ENCODE data around the gene MAP2. TPM values are rescaled to one million over a fixed set of nuclear protein-coding genes. Genes with fewer than 3 reads are reported as not detected.

MAP2 gene
- total RNA-seq, 1 experiment from 2014 or later: 0.05 TPM

DNA sequence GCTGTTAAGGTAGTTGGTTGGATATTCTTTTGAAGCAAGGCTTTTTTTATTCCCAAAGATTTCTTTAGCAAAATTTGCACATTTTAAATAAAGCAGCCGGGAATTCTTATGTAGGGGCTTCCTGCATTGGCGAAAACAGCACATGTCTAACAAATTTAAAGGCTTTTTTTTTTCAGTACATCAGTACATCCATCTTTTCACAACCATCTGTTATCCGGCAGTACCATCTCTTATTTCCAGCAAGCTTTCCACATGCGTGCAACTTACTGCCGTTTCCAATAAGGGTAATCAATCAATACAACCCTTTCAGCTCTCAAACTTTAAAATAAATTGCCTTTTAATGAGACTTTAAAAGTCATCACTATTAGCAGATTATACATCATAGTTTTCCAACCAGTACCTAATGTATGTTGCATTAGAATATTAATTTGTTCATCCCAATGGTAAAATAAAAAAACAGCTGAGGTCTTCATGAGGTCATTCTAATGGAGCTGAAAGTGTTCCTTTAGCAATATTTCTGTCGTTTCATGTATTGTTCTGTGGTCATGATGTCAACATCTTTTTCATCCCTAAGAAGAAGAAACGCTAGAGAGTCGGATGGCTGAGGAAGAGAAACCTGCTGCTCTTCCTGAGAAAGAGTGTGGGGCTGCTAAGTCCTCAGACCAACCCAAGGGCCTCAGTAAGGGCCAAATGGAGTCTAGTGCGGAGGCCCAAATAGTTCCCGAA is 266.3 kb downstream of the MAP2 start:
- no peaks in the 10 kb centered on the region for H3K27me3 ChIP-seq (replicated peaks; ENCODE audit: control insufficient read depth, insufficient read depth, low read length)
- intact Hi-C loops (cut with micrococcal nuclease; ENCODE audit: unreplicated experiment): loop anchor here (2.0 kb wide), 1 partner anchor 51 kb away; no protein-coding TSS in a partner anchor
- H3K9me3 Mint-ChIP-seq (ENCODE audit: unreplicated experiment): no peaks in the 10 kb centered on the region
- no peak overlapping the region for H3K4me3 Mint-ChIP-seq (ENCODE audit: unreplicated experiment)
- H3K4me1 ChIP-seq: no peaks in the 10 kb centered on the region
- H3K36me3 Mint-ChIP-seq (ENCODE audit: insufficient read depth, unreplicated experiment): no peaks in the 10 kb centered on the region
- ChIA-PET CTCF (no interaction called here), POLR2A (no interaction called here)
- no peak overlapping the region for H3K4me3 ChIP-seq (ENCODE audit: low read depth, low read length)
- no peak overlapping the region for H3K27ac Mint-ChIP-seq (ENCODE audit: unreplicated experiment)
- H3K36me3 ChIP-seq (ENCODE audit: control insufficient read depth, insufficient read depth, low read length): no peaks in the 10 kb centered on the region
- TF ChIP-seq, protein P1, sequence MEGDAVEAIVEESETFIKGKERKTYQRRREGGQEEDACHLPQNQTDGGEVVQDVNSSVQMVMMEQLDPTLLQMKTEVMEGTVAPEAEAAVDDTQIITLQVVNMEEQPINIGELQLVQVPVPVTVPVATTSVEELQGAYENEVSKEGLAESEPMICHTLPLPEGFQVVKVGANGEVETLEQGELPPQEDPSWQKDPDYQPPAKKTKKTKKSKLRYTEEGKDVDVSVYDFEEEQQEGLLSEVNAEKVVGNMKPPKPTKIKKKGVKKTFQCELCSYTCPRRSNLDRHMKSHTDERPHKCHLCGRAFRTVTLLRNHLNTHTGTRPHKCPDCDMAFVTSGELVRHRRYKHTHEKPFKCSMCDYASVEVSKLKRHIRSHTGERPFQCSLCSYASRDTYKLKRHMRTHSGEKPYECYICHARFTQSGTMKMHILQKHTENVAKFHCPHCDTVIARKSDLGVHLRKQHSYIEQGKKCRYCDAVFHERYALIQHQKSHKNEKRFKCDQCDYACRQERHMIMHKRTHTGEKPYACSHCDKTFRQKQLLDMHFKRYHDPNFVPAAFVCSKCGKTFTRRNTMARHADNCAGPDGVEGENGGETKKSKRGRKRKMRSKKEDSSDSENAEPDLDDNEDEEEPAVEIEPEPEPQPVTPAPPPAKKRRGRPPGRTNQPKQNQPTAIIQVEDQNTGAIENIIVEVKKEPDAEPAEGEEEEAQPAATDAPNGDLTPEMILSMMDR (IDR thresholded peaks at IDR 0.05; ENCODE audit: insufficient read depth in 1 of 2, low read depth in 1 of 2, low read length in 1 of 2, severe bottlenecking in 1 of 2, unreplicated experiment in 1 of 2): no peak
- DNase-seq: no peak
- BruUV-seq (replicated peaks): no TSS peak
- H3K9me3 ChIP-seq: no peaks in the 10 kb centered on the region
- H3K27me3 Mint-ChIP-seq (ENCODE audit: insufficient read depth, unreplicated experiment): peaks cover 16% of the 10 kb centered on the region
- no peaks in the 10 kb centered on the region for H3K4me1 Mint-ChIP-seq (ENCODE audit: low read depth, unreplicated experiment)

DNA sequence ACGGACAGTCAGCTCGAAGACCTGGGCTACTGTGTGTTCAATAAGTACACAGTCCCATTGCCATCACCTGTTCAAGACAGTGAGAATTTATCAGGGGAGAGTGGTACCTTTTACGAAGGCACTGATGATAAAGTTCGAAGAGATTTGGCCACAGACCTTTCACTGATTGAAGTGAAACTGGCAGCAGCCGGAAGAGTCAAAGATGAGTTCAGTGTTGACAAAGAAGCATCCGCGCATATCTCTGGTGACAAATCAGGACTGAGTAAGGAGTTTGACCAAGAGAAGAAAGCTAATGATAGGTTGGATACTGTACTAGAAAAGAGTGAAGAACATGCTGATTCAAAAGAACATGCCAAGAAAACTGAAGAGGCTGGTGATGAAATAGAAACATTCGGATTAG is 270.9 kb downstream of the MAP2 start:
- POLR2A ChIA-PET: no interaction called here
- no peaks in the 10 kb centered on the region for H3K36me3 Mint-ChIP-seq (ENCODE audit: insufficient read depth, unreplicated experiment)
- H3K9me3 Mint-ChIP-seq (ENCODE audit: unreplicated experiment): no peaks in the 10 kb centered on the region
- no peak overlapping the region for H3K27ac Mint-ChIP-seq (ENCODE audit: unreplicated experiment)
- no peak for DNase-seq
- Histone ChIP-seq H3K4me1 (no peaks in the 10 kb centered on the region), H3K27me3 (replicated peaks; ENCODE audit: control insufficient read depth, insufficient read depth, low read length) (no peaks in the 10 kb centered on the region), H3K4me3 (ENCODE audit: low read depth, low read length) (no peak overlapping the region), H3K36me3 (ENCODE audit: control insufficient read depth, insufficient read depth, low read length) (no peaks in the 10 kb centered on the region), H3K9me3 (no peaks in the 10 kb centered on the region)
- TF ChIP-seq, protein P1 (IDR thresholded peaks at IDR 0.05; ENCODE audit: insufficient read depth in 1 of 2, low read depth in 1 of 2, low read length in 1 of 2, severe bottlenecking in 1 of 2, unreplicated experiment in 1 of 2): no peak
- BruUV-seq (replicated peaks): no TSS peak
- intact Hi-C loops (cut with micrococcal nuclease; ENCODE audit: unreplicated experiment): no loop called here
- peaks cover 30% of the 10 kb centered on the region for H3K27me3 Mint-ChIP-seq (ENCODE audit: insufficient read depth, unreplicated experiment)
- no peaks in the 10 kb centered on the region for H3K4me1 Mint-ChIP-seq (ENCODE audit: low read depth, unreplicated experiment)
- H3K4me3 Mint-ChIP-seq (ENCODE audit: unreplicated experiment): no peak overlapping the region
- CTCF ChIA-PET: no interaction called here

DNA sequence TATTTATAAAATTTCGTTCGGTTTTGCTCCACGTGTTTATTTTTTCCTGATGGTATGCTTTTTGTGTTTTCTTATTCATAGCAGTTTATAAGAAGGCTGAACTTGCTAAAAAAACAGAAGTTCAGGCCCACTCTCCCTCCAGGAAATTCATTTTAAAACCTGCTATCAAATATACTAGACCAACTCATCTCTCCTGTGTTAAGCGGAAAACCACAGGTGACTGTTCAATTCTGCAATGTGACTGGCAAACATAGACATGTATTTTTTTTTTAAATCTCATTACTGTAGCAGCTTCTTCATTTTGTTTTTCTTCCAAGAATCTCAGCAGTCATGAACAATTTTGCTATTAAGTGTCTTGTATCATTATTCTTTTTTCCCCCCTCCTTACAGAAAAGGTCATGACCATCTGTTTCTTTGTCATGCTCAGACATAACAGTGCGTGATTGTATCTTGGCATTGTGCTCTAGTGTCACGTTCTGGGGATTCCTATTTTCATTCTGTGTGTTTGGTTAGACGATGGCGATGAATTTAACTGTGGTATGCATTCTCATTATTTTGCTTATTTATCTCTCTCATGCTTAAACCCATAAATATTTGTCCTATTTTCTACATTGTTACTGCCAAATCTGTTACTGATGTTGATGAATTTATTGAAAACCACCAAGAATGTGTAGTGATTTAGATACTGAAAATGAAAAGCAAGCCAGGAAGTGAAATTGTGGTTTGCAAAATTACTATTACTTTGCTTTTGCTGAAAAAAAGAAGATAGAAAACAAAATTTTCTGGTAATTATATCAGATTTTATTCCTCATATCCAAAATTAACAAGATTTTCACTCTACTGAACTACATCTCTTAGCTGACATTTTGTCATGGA is 273.2 kb downstream of the MAP2 start:
- H3K4me3 ChIP-seq (ENCODE audit: low read depth, low read length): no peak overlapping the region
- no peak for DNase-seq
- no peaks in the 10 kb centered on the region for H3K27me3 ChIP-seq (replicated peaks; ENCODE audit: control insufficient read depth, insufficient read depth, low read length)
- H3K4me1 ChIP-seq: no peaks in the 10 kb centered on the region
- H3K36me3 Mint-ChIP-seq (ENCODE audit: insufficient read depth, unreplicated experiment): no peaks in the 10 kb centered on the region
- BruUV-seq (replicated peaks): no TSS peak
- TF ChIP-seq, protein P1 (IDR thresholded peaks at IDR 0.05; ENCODE audit: insufficient read depth in 1 of 2, low read depth in 1 of 2, low read length in 1 of 2, severe bottlenecking in 1 of 2, unreplicated experiment in 1 of 2): no peak
- intact Hi-C loops (cut with micrococcal nuclease; ENCODE audit: unreplicated experiment): no loop called here
- H3K4me3 Mint-ChIP-seq (ENCODE audit: unreplicated experiment): no peak overlapping the region
- H3K27me3 Mint-ChIP-seq (ENCODE audit: insufficient read depth, unreplicated experiment): peaks cover 30% of the 10 kb centered on the region
- H3K9me3 ChIP-seq: no peaks in the 10 kb centered on the region
- H3K36me3 ChIP-seq (ENCODE audit: control insufficient read depth, insufficient read depth, low read length): no peaks in the 10 kb centered on the region
- POLR2A ChIA-PET: no interaction called here
- no peaks in the 10 kb centered on the region for H3K4me1 Mint-ChIP-seq (ENCODE audit: low read depth, unreplicated experiment)
- CTCF ChIA-PET: no interaction called here
- H3K27ac Mint-ChIP-seq (ENCODE audit: unreplicated experiment): no peak overlapping the region
- H3K9me3 Mint-ChIP-seq (ENCODE audit: unreplicated experiment): no peaks in the 10 kb centered on the region
